NCI-H146 treated with DMSO at 0.1 percent for 48 hours (cell line): ENCODE measurements around the gene LMTK2.

ENCODE experiments used
- DNase-seq: peaks from one replicate; lab custom pipeline; 2025; ENCODE audit not compliant: unreplicated experiment; lab: John Stamatoyannopoulos, UW

The LMTK2 gene

DNA sequence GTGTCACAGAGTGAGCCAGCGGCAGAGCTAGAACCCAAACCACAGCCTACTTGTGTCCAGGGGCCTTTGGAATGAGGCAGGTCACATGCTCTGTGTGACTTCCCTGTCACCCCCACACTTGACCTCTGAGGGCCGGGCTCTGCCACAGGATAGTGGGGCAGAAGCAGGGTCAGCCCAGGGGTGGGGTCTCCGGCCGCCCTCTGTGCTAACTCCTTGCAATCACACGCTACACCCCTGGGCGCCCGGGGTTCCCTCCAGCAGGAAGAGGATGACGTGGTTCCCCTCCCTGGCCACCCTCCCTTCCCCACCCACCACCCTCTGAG lies 125.6 kb downstream of the LMTK2 start:
- DNase-seq, result no peak

DNA sequence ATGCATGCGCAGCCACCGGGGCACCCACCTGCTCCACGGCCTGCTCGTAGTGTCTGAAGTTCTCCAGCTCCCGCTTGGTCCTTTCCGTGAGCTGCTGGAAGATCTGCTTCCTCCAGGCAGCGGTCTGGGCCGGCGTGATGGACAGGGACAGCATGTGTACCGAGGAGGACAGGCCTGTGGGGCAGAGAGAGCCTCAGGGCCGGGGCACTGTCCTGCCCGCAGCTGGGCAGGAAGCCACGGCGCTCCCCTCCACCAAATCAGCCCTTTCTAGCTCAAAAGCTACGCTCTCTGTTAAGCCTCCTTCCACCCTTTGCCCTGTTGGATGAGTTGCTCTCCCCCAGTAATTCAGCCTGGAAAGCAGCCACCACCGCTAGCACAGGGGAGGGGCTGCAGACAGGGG lies 126.1 kb downstream of the LMTK2 start:
- no peak for DNase-seq

DNA sequence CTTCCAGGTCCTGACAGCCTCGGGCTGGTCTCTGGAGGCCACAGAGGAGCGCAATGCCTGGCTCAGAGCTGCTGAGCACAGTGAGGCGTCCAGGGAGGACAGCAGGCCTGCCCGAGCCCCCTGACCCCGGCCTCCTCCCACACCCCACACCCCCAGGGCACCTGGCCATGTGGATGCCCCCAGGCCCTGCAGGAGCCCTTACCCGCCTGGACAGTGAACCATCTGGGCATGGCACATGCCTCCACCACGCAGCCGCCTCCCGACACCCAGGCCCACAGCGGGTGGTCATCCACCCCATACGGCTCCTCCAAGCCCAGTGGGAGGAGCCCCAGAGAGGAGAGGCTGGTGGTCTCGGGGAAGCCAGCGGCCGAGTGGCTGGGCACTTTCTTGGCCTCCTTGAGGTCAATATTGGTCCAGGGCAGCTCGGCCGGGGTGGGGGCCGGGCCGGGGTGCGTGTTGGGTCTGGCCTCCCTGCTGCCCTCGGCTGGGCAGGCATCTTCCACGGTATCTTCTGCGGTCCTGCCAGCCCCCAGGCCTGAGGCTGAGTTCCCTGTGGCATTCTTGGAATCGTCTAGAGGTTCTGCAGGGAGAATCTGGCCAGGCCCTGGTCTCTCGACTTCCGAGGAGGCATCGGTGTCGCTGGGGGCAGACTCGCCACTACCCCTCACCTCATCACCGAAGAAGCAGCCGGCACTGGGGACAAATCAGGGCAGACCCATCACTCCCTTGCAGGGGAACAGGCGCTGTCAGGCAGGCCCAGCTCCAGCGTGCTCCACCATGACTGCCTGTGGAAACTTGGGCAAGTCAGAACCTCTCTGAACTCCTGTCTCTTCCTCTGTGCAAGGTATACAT lies 126.8 kb downstream of the LMTK2 start:
- no peak for DNase-seq

DNA sequence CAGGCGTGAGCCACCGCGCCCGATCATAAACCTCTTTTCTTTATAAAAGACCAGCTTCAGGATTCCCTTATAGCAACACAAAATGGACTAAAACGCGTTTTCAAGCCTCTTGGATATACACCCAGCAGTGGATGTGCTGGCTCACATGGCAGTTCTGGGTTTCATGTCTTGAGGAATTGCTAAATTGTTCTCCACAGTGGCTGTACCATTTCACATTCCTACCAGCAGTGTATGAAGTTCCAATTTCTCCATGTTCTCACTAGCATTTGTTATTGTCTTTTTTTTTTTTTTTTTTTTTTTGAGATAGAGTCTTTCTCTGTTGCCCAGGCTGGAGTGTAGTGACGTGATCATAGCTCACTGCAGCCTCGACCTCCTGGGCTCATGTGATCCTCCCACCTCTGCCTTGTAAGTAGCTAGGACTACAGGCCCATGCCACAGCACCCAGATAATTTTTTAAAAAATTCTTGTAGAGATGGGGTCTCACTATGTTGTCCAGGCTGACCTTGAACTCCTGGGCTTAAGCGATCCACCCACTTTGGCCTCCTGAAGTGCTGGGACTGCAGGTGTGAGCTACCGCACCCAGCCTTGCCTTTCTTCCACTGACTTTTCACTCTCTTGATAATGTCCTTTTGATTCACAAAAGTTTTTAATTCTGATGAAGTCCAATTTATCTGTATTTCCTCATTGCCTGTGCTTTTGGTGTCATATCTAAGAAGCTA lies 127.9 kb downstream of the LMTK2 start:
- DNase-seq, result no peak

DNA sequence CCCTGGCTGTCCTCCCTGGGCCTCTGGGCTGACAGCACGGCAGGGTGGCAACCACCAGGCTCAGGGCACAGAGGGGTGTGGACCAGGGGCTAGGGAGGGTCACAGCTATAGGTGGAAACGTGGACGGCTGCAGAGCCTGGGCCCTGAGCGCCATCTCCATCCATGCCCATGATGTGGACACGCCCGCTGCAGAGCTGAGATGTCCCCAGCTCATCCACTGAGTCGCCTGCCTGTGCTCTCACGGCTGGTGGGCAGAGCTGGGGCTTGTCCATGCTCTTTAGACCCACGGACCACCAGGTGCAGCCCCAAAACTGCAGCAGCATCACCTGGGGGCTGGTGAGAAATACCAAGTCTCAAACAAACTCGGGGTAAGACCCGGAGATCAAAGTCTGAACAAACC lies 129.2 kb downstream of the LMTK2 start:
- DNase-seq, result no peak

DNA sequence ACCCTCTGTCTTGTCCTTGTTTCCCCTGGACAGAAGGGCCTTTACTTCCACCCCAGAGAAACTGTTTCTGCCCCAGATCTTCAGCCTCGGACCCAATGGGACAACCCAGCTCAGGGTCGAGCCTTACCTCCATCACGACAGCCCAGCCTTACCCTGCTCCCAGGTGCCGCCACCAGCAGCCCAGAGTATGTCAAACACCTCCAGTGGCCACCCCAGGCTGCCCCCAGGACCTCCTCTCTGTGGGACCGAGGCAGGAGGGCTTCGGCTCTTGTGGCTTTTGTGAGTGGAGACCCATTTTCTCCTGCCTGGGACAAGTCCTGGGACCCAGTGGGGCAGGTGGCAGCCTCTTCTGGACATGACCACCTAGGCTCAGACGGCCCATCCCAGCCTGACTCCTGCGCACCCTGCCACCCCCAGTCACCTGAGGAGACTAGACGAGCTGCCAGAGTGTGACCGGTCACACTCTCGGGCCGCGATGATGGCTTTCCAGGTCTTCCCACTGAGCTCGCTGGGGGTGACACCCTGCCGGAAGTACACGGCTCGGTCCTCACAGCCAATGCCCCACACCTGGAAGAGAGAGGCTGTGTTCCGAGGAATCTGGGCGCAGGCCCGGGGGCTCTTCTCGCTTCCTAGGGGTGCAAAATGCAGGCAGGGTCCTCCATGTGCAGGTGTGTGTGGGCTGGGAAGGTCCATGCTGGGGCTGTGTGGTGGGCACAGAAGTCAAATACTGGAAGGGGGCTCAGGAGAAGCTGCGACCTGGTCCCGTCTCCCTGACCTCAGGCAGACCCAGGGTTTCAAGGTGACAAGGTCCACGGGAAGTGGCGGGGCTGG lies 129.9 kb downstream of the LMTK2 start:
- no peak for DNase-seq

DNA sequence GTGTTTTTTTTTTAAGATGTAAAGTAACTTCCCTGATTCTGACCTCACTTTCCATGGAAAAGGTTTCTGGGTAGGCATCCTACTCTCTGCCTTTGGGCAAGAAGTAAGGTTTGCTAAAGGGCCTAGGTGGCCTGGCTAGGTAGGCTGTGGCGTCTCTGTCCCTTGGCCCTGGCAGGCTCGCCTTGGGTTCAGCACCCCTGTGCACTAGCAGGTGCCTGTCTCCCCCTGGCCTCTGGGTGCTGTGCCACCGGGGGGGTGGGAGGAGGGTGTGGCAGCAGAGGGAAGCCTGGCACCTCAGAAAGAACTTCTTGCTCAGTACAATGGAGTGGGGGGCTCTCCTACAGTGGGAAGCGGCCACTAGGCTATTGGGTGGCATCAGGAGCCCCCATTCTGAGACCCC lies 131.4 kb downstream of the LMTK2 start:
- no peak for DNase-seq

DNA sequence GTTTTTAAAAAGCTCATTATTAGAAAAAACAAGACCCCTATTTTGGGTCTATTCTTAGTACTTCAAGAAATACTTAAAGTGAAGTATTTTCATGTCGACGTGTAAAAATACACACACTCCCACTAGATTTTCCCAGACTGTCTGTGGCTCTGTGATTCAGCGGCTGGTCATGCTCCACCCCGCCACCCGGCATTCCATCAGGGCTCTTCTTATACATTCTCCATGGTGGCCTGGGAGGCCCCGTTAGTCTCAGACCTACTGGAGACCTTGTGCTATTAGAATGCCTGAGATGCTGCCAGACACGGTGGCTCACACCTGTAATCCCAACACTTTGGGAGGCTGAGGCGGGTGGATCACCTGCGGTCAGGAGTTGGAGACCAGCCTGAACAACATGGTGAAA lies 132.3 kb downstream of the LMTK2 start:
- DNase-seq, result no peak

DNA sequence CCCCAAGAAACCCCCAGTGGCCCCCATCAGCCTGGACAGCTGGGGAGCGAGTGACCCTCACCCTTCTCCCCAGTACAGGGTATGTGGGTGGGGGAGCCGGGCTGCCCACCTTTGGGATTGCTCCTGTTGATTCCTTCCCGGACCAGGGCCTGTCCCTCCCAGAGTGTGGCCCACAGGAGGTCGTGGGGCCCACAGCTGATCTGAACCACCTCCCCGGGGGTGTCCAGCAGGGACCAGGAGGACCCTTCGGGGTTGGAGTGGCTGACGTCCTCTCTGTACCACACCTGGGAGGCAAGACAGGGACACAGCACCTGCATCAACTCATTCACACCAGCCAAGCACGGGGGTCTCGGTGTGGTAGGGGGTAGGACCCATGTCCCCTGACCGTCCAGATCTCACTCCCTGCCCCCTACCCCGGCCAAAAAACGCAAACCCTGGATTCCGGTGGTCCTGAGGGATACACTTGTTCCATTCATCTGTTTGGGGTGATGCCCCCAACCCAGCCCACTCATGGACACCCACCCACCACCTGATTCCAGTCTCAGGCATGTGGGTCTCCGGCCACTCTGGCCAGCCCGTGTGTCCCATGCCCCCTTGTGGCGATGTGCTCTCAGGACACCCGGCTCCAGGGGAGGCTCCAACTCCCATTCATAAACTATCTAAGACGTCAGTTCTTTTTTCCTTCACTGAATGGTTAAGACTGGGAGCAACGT lies 134.5 kb downstream of the LMTK2 start:
- DNase-seq, result peak; percentile 6

DNA sequence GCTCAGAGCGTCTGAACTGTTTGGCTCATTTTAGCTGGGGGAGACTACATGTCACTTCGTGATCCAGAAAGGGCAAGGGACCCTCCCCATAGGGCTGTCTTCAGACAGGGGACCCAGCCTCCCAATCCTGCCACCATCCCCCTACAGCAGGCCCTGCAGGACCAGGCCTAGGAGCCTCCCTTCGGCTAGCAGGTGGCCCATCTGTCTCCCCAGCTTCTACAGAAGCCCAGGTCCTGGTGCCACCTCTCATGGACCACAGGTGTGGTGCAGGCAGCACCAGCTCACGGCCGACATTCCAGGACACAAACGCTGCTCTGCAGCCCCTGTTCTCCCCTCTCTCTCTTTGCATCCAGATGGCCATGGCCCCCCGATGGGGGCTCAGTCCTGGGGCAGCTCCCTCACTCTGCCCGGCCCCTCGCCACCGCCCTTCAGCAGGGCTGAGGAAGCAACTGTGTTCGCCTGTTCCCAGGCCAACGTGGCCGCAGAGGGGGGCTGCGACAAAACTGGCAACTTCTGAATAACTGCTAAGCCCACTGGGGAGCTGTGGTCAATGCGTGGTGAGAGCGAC lies 135.1 kb downstream of the LMTK2 start:
- no peak for DNase-seq

DNA sequence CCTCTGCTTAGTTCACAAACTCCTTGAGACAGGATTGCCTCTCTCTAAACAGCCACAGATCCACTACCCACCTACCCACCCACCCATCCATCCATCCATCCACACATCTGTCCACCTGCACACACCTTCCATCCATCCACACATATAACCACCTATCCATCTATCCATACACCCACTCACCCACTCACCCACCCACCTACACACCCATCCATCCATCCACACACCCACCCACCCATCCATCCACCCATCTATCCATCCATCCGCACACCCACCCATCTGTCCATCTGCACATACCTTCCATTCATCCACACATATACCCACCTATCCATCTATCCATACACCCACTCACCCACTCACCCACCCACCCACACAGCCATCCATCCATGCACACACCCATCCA lies 135.7 kb downstream of the LMTK2 start:
- DNase-seq, result no peak

DNA sequence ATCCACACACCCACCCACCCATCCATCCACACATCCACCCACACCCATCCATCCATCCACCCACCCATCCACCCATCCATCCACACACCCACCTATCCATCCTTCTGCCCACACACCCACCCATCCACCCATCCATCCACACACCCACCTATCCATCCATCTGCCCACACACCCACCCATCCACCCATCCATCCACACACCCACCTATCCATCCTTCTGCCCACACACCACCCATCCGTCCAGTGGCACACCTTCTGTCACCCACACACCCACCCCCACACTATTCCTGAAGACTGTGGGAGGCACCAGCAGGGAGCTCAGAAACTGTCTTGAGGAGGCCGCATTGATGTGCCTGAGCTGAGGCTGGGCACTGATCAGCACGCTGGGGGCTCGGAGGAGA lies 136.3 kb downstream of the LMTK2 start:
- DNase-seq, result no peak

DNA sequence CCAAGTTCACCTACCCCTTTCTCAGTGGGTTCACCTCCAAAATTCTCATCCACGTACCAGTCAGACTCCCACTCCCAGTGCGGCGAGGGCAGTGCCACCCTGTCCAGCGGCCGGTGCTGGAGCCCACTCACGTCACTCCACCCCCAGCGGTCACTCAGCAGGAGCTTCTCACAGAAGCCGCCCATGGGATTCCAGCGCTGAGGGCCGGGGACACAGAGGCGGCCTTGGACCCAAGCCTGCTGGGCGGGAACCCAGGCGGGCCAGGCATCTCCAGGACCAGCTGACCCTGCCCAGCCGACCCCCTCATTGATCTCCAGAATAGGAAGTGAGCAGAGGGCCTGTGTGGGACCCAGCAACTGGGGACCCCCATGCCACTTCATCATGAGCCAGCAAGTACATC lies 138.2 kb downstream of the LMTK2 start:
- DNase-seq, result no peak

DNA sequence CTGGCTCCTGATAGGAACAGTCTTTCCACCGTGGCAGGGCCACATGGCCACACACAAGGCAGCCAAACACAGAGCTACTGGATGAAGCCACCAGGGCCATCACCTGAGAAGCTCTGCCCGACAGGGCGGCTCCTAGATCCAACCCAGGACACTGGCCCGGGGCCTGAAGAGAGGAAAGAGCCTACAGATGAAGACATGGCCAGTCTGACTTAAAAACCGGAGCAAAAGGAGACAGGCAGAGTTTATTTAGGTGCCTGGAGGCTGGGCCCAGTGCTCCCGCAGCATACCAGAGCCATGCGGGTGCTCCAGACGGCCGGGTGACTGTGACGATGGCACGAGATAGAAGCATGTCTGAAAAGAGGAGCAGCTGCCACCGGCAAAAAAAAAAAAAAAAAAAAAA lies 141.5 kb downstream of the LMTK2 start:
- no peak for DNase-seq

DNA sequence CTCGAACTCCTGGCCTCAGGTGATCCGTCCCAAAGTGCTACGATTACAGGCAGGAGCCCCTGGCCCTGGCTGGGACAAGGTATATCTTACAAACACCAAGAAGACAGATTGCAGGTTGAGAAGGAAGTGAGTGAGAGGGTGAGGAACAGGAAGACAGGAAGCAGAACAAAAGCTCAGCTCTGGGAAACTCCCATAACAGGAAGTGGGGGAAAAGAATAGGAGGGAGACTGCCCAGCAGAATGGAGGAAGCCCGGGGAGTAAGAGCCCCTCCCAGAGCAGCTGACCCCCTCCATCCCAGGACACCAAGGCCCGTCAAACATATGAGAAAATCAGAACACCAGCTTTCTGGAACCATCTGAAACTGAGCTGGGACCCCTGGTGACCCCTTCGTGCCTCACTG lies 142.4 kb downstream of the LMTK2 start:
- DNase-seq, result no peak

DNA sequence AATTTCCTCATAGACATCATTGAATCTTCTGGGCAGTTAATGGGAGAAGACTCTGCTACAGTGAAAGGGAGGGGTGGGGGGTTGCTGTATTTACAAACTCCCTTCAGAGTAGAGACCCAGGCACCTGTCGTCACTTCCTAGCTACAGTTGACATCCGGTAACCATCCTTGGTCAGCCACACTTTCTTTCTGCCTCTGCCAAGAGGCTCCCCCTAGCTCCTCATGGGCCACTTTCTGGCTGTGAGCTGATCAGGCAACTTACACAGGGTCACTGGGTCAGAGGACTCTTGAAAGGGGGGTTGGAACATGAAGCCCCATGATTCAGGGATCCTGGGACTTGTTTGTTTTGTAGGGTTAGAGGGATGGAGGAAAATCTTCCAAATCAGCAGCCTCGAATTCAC lies 144.1 kb downstream of the LMTK2 start:
- peak; percentile 2 for DNase-seq

DNA sequence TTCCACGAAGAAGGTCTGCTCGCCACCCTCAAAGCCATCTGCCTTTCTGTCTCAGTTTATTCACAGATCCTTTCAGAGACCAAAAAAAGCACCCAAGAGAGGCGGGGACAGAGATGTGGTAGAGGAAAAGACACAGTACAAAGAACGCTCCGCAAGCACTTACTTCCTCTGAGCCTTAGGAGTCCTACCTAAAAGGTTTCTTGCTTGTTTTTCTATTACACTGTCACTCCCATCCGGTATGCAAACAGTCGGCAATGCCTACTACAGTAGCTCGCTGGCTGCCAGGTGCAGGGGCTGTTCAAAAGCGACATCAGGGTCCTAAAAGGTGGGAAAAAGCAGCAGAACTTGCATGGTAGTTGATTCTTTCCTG lies 144.6 kb downstream of the LMTK2 start:
- DNase-seq, result peak; percentile 73

DNA sequence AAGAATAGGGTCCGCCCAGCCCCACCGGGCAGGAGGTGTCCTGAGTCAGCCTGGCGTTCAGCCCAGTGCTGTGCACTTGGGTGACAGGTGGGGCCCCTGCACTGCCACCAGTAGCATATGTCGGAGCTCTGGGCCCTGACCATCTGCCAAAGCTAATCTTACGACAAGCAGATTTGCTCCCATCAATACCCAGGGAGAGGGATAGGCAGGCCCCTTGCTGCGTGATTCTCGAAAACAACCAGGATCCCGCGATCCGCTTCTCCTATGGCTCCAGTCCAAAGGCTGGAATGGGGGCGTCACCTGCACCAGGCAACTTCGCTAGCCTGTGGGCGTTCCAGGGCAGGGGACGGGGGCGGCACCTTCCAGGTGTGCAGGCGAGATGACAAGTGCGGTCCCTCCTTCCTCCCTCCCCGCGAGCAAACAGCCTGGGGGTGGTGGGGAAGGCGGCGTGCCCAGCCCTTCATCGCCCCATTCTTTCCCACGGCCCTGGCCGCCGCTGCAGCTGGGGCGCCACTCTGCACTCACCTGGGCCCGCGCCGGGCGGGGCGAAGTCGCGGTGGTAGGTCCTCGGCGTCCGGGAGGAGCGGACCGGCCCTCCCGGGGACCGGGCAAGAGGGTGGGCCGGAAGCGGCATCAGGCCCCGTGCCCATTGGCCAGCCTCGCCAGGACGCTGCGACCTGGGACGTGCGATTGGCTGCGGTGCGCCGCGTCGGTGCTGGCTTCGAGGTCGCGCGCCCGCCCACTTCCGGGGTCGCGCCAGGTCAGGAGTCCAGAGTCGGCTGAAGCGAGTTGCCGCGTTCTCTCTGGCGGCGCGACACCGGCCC lies 145.2 kb downstream of the LMTK2 start, which contains the start of gene TECPR1:
Gene TECPR1, minus strand, starts transcription at position 632 of the 824 bp plus-strand sequence. CDS start 6,086 bp downstream, outside the sequence.
- peak; percentile 86 for DNase-seq

DNA sequence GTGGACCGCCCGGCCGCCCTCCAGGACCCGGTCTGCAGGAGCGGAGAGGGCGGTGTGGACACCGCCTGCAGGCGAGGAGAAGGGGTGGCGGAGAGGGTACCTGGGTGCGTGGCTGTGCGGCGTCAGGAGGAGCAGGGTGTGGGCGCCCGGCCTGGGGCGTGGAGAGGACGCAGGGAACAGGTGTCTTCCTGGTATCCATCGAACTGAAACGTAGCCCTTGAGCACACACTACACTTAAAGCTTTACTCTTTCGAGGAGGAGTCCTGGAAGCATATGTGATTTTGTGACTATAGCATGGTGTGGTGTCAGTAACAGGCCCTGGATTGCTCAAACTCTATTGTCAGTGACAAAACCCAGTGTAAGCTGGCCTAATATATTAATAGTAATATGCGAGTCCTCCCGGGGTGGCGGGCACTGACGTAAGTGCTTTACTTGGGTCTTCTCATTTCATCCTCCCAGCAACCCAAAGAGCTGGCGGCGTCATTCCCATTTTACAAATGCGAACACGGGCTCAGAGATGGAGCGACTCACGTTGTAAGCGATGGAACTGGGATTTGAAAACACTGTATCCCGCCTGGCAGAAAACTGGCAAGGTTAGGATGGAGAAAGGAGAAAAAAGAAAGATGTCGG lies 145.9 kb downstream of the LMTK2 start:
- peak; percentile 37 for DNase-seq
